Adrenal gland (tissue), 5 donors: ENCODE data around the gene BRF1.

Experiments used
- CTCF ChIP-seq, 6 experiments: fragments of 450-650 bp in 4 of 6; fragments of 200-600 bp in 2 of 6; sonication (generic) in 1 of 6; IDR thresholded peaks; 1 replicate in 5 of 6; 2 replicates in 1 of 6; pipeline versions ENCODE4 v1.5.1 to v1.8.0; 2016 to 2021; ENCODE audit warnings: antibody characterized with exemption in 6 of 6, mild to moderate bottlenecking in 2 of 6, moderate library complexity in 1 of 6
- POLR2A ChIP-seq, 2 donors: fragments of 450-650 bp; IDR thresholded peaks; one replicate each; pipeline ENCODE4 v1.6.1; 2017; ENCODE audit warnings: antibody characterized with exemption in 2 of 2, mild to moderate bottlenecking in 2 of 2, moderate library complexity in 1 of 2
- donor health status: DM: no; HTN: no; CAD: no.

DNA sequence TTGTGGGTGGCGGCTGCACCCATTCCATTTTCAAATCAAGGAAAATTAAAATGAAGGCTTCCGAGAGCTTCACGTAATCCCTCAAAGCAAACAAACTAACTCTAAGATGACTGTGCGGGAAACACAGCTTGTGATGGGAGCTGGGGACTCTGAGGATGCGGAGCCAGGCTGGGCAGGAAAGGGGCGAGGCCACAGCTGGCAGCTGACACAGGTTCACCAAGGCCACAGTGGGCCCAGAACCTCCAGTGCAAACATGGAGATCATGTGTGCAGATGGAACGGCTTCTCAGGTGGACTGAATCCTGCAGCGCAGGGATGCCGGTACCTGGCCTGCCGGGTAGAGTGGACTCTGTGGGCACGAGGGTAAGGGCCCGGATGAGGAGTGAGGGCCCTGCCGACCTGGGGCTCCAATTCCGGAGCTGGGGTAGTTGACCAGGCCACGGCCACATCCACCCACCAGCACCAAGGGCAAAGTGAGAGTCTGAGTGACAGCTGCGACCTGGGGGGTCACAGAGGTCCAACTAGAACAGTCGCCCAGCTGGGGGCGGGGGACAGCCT, 71.6 kb downstream of the BRF1 start:
- TF ChIP-seq CTCF (IDR thresholded peaks at IDR 0.05) (no peak), POLR2A (IDR thresholded peaks at IDR 0.05) (no peak)
